Panc1 (cell line): Measurements from ENCODE around the gene TMEM192. TPM values are rescaled to one million over a fixed set of nuclear protein-coding genes. Genes with fewer than 3 reads are reported as not detected.

Experiments used
- ATAC-seq: fragments of 200-7000 bp; cut with Tn5 transposase; 2 replicates; pipeline ENCODE4 v1.9.1; 2020; ENCODE audit warnings: mild to moderate bottlenecking, moderate library complexity
- BruUV-seq: library from RNA; stranded (reverse); fragments of 400-500 nt; replicated peaks from 2 replicates; lab custom pipeline; 2021; lab: Mats Ljungman, UMichigan
- CTCF ChIA-PET: fragments of 300-600 bp; sonication (Branson Sonifier 250); formaldehyde crosslinking; loops from one replicate; lab custom pipeline; 2022; ENCODE audit warnings: antibody characterized with exemption; lab: Charles Lee
- POLR2A ChIA-PET: fragments of 300-600 bp; sonication (Branson Sonifier 250); formaldehyde crosslinking; loops from one replicate; lab custom pipeline; 2022; ENCODE audit warnings: antibody characterized with exemption; lab: Charles Lee
- DNase-seq: peaks from one replicate; pipeline ENCODE4 v3.0.0-alpha.2; 2010; ENCODE audit warnings: low read depth, low spot score
- H3K27ac ChIP-seq: 2 replicates; pipeline ENCODE4 v1.5.1; 2011; ENCODE audit warnings: mild to moderate bottlenecking, low read length, inconsistent platforms
- H3K27me3 ChIP-seq: fragments of 200-500 bp; sonication (Bioruptor generic); 2 replicates; pipeline ENCODE4 v1.6.0; 2014; ENCODE audit warnings: low read length, inconsistent platforms; ENCODE audit not compliant: control insufficient read depth, insufficient read depth
- H3K36me3 ChIP-seq: fragments of 200-500 bp; sonication (Bioruptor generic); 2 replicates; pipeline ENCODE4 v1.5.1; 2014; ENCODE audit warnings: inconsistent platforms, mild to moderate bottlenecking, low read length, moderate library complexity; ENCODE audit not compliant: control insufficient read depth, insufficient read depth
- H3K4me1 ChIP-seq: 2 replicates; pipeline ENCODE4 v1.5.1; 2011; ENCODE audit warnings: inconsistent platforms, mild to moderate bottlenecking, low read length, moderate library complexity; ENCODE audit not compliant: control insufficient read depth, insufficient read depth
- H3K4me3 ChIP-seq, 2 experiments: 2 replicates each; pipeline ENCODE4 v1.5.1; 2011 to 2012; ENCODE audit warnings: low read depth in 2 of 2, low read length in 2 of 2, mild to moderate bottlenecking in 2 of 2, inconsistent platforms in 1 of 2, moderate library complexity in 1 of 2
- H3K9me3 ChIP-seq: fragments of 200-500 bp; sonication (Bioruptor generic); 2 replicates; pipeline ENCODE4 v1.5.1; 2014; ENCODE audit warnings: low read depth, mild to moderate bottlenecking, inconsistent platforms, low read length, moderate library complexity; ENCODE audit not compliant: control insufficient read depth, insufficient read depth
- CTCF ChIP-seq: fragments of 450-650 bp; IDR thresholded peaks from 2 replicates; pipeline ENCODE4 v1.5.1; 2017; ENCODE audit warnings: mild to moderate bottlenecking
- POLR2AphosphoS5 ChIP-seq: IDR thresholded peaks from 2 replicates; pipeline ENCODE4 v1.6.1; 2012; ENCODE audit warnings: mild to moderate bottlenecking, low read depth, low read length, moderate library complexity
- SIN3A ChIP-seq: IDR thresholded peaks from 2 replicates; pipeline ENCODE4 v1.6.1; 2012; ENCODE audit warnings: low read depth, mild to moderate bottlenecking, low read length, moderate library complexity, borderline replicate concordance; ENCODE audit not compliant: insufficient read depth
- TCF7L2 ChIP-seq: IDR thresholded peaks from 2 replicates; pipeline ENCODE4 v1.6.1; 2011; ENCODE audit warnings: mild to moderate bottlenecking, low read depth, low read length, inconsistent platforms
- in situ Hi-C: cut with HindIII; loops from 2 replicates; pipeline ENCODE4 v1.10.0; 2016; ENCODE audit warnings: low sequenced_read_pairs, low pct_unique_long_range_greater_than_20kb
- intact Hi-C: fragments of 100-400 bp; cut with micrococcal nuclease; formaldehyde crosslinking; loops from one replicate; pipeline ENCODE4 v1.10.0; 2022; ENCODE audit not compliant: unreplicated experiment
- total RNA-seq: library from RNA; stranded (reverse); gene quantifications from one replicate; pipeline ENCODE4 v1.2.1, GENCODE V29; 2021; ENCODE audit not compliant: unreplicated experiment
- TF ChIP-seq, protein P1 (sequence below), 2 experiments: IDR thresholded peaks; 2 replicates each; pipeline ENCODE4 v1.6.1; 2011 to 2012; ENCODE audit warnings: low read depth in 2 of 2, control low read depth in 1 of 2, low read length in 1 of 2, mild to moderate bottlenecking in 1 of 2, moderate library complexity in 1 of 2; ENCODE audit not compliant: insufficient read depth in 1 of 2

Gene TMEM192
- total RNA-seq, 1 experiment from 2014 or later: 7.2 TPM

- no TSS peak for BruUV-seq
- in situ Hi-C loops (no loop called here), intact Hi-C loops (no loop called here)
- ChIA-PET CTCF (no interaction called here), POLR2A (no interaction called here)
- no peaks in the 10 kb centered on the region for H3K4me1 ChIP-seq
- no peak for ATAC-seq
- no peak overlapping the region for H3K4me3 ChIP-seq
- DNase-seq: no peak
- TF ChIP-seq SIN3A: no peak
- H3K9me3 ChIP-seq: no peaks in the 10 kb centered on the region
- no peak overlapping the region for H3K27ac ChIP-seq
- H3K36me3 ChIP-seq: no peaks in the 10 kb centered on the region
- H3K27me3 ChIP-seq: no peaks in the 10 kb centered on the region
Measured at GRCh38 chr4:165152527-165152926, 39.9 kb upstream of the TMEM192 start.

DNA sequence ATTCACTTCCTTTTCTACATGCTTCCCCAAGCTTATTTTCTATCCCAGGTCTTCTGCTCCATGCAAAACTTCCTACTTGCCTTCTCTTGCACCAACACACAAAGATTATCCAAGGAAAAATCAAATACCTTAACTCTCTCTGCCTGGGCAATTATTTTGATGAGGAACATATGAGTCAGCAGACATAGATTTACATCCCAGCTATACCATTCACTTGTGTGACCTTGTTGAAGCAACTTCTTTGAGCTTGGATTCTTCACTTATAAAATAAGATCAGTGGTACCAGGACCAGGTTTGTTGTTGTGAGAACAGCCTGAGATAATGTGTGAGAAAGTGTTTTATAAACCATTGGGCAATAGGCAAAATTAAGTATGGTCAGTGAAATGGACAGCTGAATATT, 39.1 kb upstream of the TMEM192 start:
- TF ChIP-seq, protein P1, sequence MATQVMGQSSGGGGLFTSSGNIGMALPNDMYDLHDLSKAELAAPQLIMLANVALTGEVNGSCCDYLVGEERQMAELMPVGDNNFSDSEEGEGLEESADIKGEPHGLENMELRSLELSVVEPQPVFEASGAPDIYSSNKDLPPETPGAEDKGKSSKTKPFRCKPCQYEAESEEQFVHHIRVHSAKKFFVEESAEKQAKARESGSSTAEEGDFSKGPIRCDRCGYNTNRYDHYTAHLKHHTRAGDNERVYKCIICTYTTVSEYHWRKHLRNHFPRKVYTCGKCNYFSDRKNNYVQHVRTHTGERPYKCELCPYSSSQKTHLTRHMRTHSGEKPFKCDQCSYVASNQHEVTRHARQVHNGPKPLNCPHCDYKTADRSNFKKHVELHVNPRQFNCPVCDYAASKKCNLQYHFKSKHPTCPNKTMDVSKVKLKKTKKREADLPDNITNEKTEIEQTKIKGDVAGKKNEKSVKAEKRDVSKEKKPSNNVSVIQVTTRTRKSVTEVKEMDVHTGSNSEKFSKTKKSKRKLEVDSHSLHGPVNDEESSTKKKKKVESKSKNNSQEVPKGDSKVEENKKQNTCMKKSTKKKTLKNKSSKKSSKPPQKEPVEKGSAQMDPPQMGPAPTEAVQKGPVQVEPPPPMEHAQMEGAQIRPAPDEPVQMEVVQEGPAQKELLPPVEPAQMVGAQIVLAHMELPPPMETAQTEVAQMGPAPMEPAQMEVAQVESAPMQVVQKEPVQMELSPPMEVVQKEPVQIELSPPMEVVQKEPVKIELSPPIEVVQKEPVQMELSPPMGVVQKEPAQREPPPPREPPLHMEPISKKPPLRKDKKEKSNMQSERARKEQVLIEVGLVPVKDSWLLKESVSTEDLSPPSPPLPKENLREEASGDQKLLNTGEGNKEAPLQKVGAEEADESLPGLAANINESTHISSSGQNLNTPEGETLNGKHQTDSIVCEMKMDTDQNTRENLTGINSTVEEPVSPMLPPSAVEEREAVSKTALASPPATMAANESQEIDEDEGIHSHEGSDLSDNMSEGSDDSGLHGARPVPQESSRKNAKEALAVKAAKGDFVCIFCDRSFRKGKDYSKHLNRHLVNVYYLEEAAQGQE (IDR thresholded peaks at IDR 0.05; ENCODE audit: insufficient read depth in 1 of 2, low read depth in 2 of 2, low read length in 1 of 2): no peak
- TF ChIP-seq POLR2AphosphoS5 (no peak), TCF7L2 (no peak), SIN3A (no peak), CTCF (no peak)
- BruUV-seq: no TSS peak
- DNase-seq (no peak), ATAC-seq (no peak)
- Histone ChIP-seq H3K27ac (no peak overlapping the region), H3K9me3 (no peaks in the 10 kb centered on the region), H3K4me1 (no peaks in the 10 kb centered on the region), H3K27me3 (no peaks in the 10 kb centered on the region), H3K36me3 (no peaks in the 10 kb centered on the region), H3K4me3 (no peak overlapping the region)
- in situ Hi-C loops: no loop called here
- CTCF ChIA-PET: interaction anchor here (0.6 kb wide), 1 partner anchor 75 kb away, joined by 3 read pairs; no protein-coding TSS in a partner anchor
- intact Hi-C loops: no loop called here
- POLR2A ChIA-PET: no interaction called here

GRCh38 chr4:165150545-165150944, 37.9 kb upstream of the TMEM192 start:
- Histone ChIP-seq H3K27ac (no peak overlapping the region), H3K4me3 (no peak overlapping the region), H3K4me1 (no peaks in the 10 kb centered on the region), H3K36me3 (no peaks in the 10 kb centered on the region), H3K27me3 (no peaks in the 10 kb centered on the region), H3K9me3 (no peaks in the 10 kb centered on the region)
- intact Hi-C loops: no loop called here
- ChIA-PET CTCF (no interaction called here), POLR2A (no interaction called here)
- no TSS peak for BruUV-seq
- no peak for TF ChIP-seq SIN3A
- TF ChIP-seq, protein P1 (IDR thresholded peaks at IDR 0.05; ENCODE audit: insufficient read depth in 1 of 2, low read depth in 2 of 2, low read length in 1 of 2): no peak
- TF ChIP-seq TCF7L2: no peak
- TF ChIP-seq CTCF: no peak
- TF ChIP-seq POLR2AphosphoS5: no peak
- in situ Hi-C loops: no loop called here
- DNase-seq: no peak
- ATAC-seq: no peak
